Esophagus muscularis mucosa (tissue), 4 donors: ENCODE measurements around the gene GALE. TPM values are rescaled to one million over a fixed set of nuclear protein-coding genes. Genes with fewer than 3 reads are reported as not detected.
"Not testable (repeated sequence)": the region's sequence is repeated elsewhere in the genome, so short reads cannot be mapped to it uniquely, and the experiment has no call there.

Experiments
- DNase-seq: peaks from one replicate; pipeline ENCODE4 v3.0.0-alpha.2; 2017; ENCODE audit errors: extremely low spot score
- H3K27ac ChIP-seq, 4 donors: fragments of 200-600 bp; sonication (generic); replicated peaks in 1 of 4; 1 replicate in 3 of 4; 2 replicates in 1 of 4; pipeline ENCODE4 v1.5.1; 2016 to 2019; ENCODE audit warnings: mild to moderate bottlenecking in 1 of 4
- H3K27me3 ChIP-seq, 4 donors: fragments of 200-600 bp; sonication (generic); one replicate each; pipeline versions ENCODE4 v1.5.1 to v1.6.0; 2016 to 2019
- H3K36me3 ChIP-seq, 4 donors: fragments of 200-600 bp; sonication (generic); one replicate each; pipeline ENCODE4 v1.5.1; 2016 to 2019
- H3K4me1 ChIP-seq, 4 donors: fragments of 200-600 bp; sonication (generic); one replicate each; pipeline ENCODE4 v1.5.1; 2016 to 2019
- H3K4me3 ChIP-seq, 4 donors: fragments of 200-600 bp; sonication (generic); 1 replicate in 2 of 4; 2 replicates in 2 of 4; pipeline ENCODE4 v1.5.1; 2016 to 2019; ENCODE audit warnings: mild to moderate bottlenecking in 4 of 4, moderate library complexity in 1 of 4
- H3K9me3 ChIP-seq, 4 donors: fragments of 200-600 bp; sonication (generic); 1 replicate in 3 of 4; 2 replicates in 1 of 4; pipeline ENCODE4 v1.5.1; 2016 to 2019
- CTCF ChIP-seq, 3 experiments: fragments of 200-600 bp in 2 of 3; fragments of 450-650 bp in 1 of 3; sonication (generic) in 2 of 3; IDR thresholded peaks; one replicate each; pipeline ENCODE4 v1.5.1; 2017 to 2019; ENCODE audit warnings: antibody characterized with exemption in 3 of 3, mild to moderate bottlenecking in 2 of 3, moderate library complexity in 1 of 3
- EP300 ChIP-seq: sonication (generic); formaldehyde crosslinking; IDR thresholded peaks from one replicate; pipeline ENCODE4 v1.6.1; 2017; ENCODE audit warnings: antibody characterized with exemption
- POLR2A ChIP-seq: fragments of 450-650 bp; IDR thresholded peaks from one replicate; pipeline ENCODE4 v1.6.1; 2017; ENCODE audit warnings: antibody characterized with exemption, moderate library complexity, mild to moderate bottlenecking, low read depth
- POLR2AphosphoS5 ChIP-seq, 2 donors: sonication (generic); formaldehyde crosslinking; IDR thresholded peaks; one replicate each; pipeline ENCODE4 v1.6.1; 2017; ENCODE audit warnings: antibody characterized with exemption in 2 of 2
- WGBS: methylation state at CpG from one replicate; pipeline ENCODE4 v1.1.5; 2018; 5-methylcytosine and 5-hydroxymethylcytosine counted together
- intact Hi-C: fragments of 100-400 bp; cut with DNase I; formaldehyde crosslinking; loops from one replicate; pipeline ENCODE4 v1.15.1; 2023
- total RNA-seq, 4 donors: library from RNA; depleted of rRNA; stranded (reverse); fragments of >200 nt; gene quantifications; one replicate each; pipeline versions ENCODE4 v1.1.0 to v1.2.1, GENCODE V29; 2016

Gene GALE
- total RNA-seq, 4 donors from 2014 or later = 7.1 to 13.6 (median 12.8) TPM

DNA sequence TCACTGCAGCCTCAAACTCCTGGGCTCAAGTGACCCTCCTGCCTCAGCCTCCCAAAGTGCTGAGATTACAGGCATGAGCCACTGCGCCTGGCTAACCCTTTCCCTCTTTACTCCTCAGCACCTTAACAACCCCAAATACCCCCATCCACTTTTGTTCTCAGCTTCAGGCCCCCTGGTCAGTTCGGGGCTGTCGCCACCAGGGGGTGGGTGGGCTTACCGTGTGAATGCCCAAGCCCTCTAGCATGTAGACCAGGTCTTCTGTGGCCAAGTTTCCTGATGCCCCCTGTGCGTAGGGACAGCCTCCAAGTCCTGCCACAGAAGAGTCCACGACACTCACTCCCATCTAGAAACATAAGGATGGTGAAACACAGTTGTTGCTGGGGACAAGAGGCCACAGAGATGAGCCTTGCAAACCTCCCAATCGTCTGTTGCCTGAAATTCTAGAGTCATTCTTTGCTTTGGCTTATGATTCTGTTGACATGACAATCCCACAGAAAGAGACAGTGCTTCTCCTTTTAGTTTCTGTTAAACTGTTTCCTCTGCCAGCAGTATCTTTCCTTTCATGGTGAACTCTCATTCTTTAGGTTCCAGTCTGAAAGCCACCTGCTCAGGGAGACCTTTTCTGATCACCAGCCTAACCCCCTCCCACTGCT lies 3.8 kb upstream of the GALE start:
- Histone ChIP-seq H3K9me3 (no peaks in the 10 kb centered on the region), H3K4me1 (peaks cover 15 to 22% (median 19%) of the 10 kb centered on the region in 4 donors), H3K27me3 (no peaks in the 10 kb centered on the region), H3K27ac (no peak overlapping the region), H3K36me3 (peaks cover 0 to 56% (median 32%) of the 10 kb centered on the region in 4 donors), H3K4me3 (no peak overlapping the region)
- WGBS = 80% methylated on average over 7 of the region's 7 CpGs
- TF ChIP-seq EP300 = no peak
- TF ChIP-seq POLR2A = no peak
- peak in 1 of 3 experiments; percentile 8 for TF ChIP-seq CTCF (IDR thresholded peaks at IDR 0.05)
- DNase-seq = no peak
- intact Hi-C loops = no loop called here

- WGBS = 91% methylated on average over 5 of the region's 5 CpGs
- intact Hi-C loops = no loop called here
- Histone ChIP-seq H3K27ac (no peak overlapping the region), H3K4me3 (no peak overlapping the region), H3K9me3 (no peaks in the 10 kb centered on the region), H3K27me3 (no peaks in the 10 kb centered on the region), H3K36me3 (peaks cover 0 to 56% (median 33%) of the 10 kb centered on the region in 4 donors), H3K4me1 (peaks cover 21 to 28% (median 25%) of the 10 kb centered on the region in 4 donors)
- no peak for DNase-seq
- TF ChIP-seq CTCF (IDR thresholded peaks at IDR 0.05) (no peak), EP300 (no peak), POLR2A (no peak), POLR2AphosphoS5 (IDR thresholded peaks at IDR 0.05) (no peak)
These were observed 3.1 kb upstream of the GALE start for GRCh38 chr1:23803674-23804073.

- DNase-seq, intact Hi-C loops, H3K27me3 ChIP-seq, H3K9me3 ChIP-seq, H3K27ac ChIP-seq, H3K4me3 ChIP-seq: not testable (repeated sequence)
- H3K36me3 ChIP-seq = peaks cover 0 to 58% (median 33%) of the 10 kb centered on the region in 4 donors
- 84% methylated on average over 7 of the region's 7 CpGs for WGBS
- peaks cover 21 to 31% (median 26%) of the 10 kb centered on the region in 4 donors for H3K4me1 ChIP-seq
These were observed 2.3 kb upstream of the GALE start for GRCh38 chr1:23802809-23803342.

GRCh38 chr1:23801876-23802275 lies 1.3 kb upstream of the GALE start:
- H3K27ac ChIP-seq = peak overlapping the region; percentile 91 to 98 (median 95)
- H3K36me3 ChIP-seq = peaks cover 0 to 58% (median 33%) of the 10 kb centered on the region in 4 donors
- peak overlapping the region in 1 of 4 donors; percentile 98 for H3K4me3 ChIP-seq
- 58% methylated on average over 10 of the region's 10 CpGs for WGBS
- no peak for DNase-seq
- no peaks in the 10 kb centered on the region for H3K9me3 ChIP-seq
- no peaks in the 10 kb centered on the region for H3K27me3 ChIP-seq
- intact Hi-C loops = no loop called here
- peak; percentile 15 for TF ChIP-seq POLR2A
- TF ChIP-seq EP300 = no peak
- no peak for TF ChIP-seq POLR2AphosphoS5 (IDR thresholded peaks at IDR 0.05)
- peaks cover 21 to 31% (median 26%) of the 10 kb centered on the region in 4 donors for H3K4me1 ChIP-seq

GRCh38 chr1:23801338-23801748 lies 789 bp upstream of the GALE start:
- intact Hi-C loops = no loop called here
- 21% methylated on average over 19 of the region's 19 CpGs for WGBS

More at GRCh38 chr1:23801338-23801748, 789 bp upstream of the GALE start:
- Histone ChIP-seq H3K27ac (peak overlapping the region; percentile 91 to 98 (median 95)), H3K27me3 (no peaks in the 10 kb centered on the region), H3K36me3 (peaks cover 0 to 58% (median 34%) of the 10 kb centered on the region in 4 donors), H3K4me1 (peaks cover 21 to 33% (median 26%) of the 10 kb centered on the region in 4 donors), H3K9me3 (no peaks in the 10 kb centered on the region), H3K4me3 (peak overlapping the region; percentile 78 to 98 (median 92))
- DNase-seq = no peak
- TF ChIP-seq EP300 = no peak
- TF ChIP-seq POLR2A = no peak
- no peak for TF ChIP-seq POLR2AphosphoS5 (IDR thresholded peaks at IDR 0.05)
- no peak for TF ChIP-seq CTCF (IDR thresholded peaks at IDR 0.05)
